Tibial artery (tissue), 4 donors: Measurements from ENCODE around the gene ACTR3.

ENCODE experiments used
- DNase-seq, 2 donors: peaks; one replicate each; pipeline ENCODE4 v3.0.0-alpha.2; 2019
- H3K27ac ChIP-seq, 2 donors: fragments of 200-600 bp; sonication (generic) in 1 of 2; 1 replicate in 1 of 2; 2 replicates in 1 of 2; pipeline ENCODE4 v1.5.1; 2018 to 2019; ENCODE audit warnings: mild to moderate bottlenecking in 1 of 2
- H3K27me3 ChIP-seq, 2 donors: fragments of 200-600 bp; sonication (generic) in 1 of 2; one replicate each; pipeline versions ENCODE4 v1.5.1 to v1.6.0; 2016 to 2019
- H3K36me3 ChIP-seq, 3 donors: fragments of 200-600 bp; sonication (generic) in 2 of 3; one replicate each; pipeline ENCODE4 v1.5.1; 2016 to 2019; ENCODE audit warnings: mild to moderate bottlenecking in 2 of 3
- H3K4me1 ChIP-seq, 4 donors: fragments of 200-600 bp; sonication (generic) in 2 of 4; 1 replicate in 3 of 4; 2 replicates in 1 of 4; pipeline ENCODE4 v1.5.1; 2016 to 2019
- H3K4me3 ChIP-seq, 2 donors: fragments of 200-600 bp; sonication (generic) in 1 of 2; 1 replicate in 1 of 2; 2 replicates in 1 of 2; pipeline ENCODE4 v1.5.1; 2018 to 2019; ENCODE audit warnings: mild to moderate bottlenecking in 2 of 2
- H3K9me3 ChIP-seq, 3 donors: fragments of 200-600 bp; sonication (generic) in 1 of 3; one replicate each; pipeline ENCODE4 v1.5.1; 2016 to 2019
- CTCF ChIP-seq, 2 experiments: fragments of 200-600 bp in 1 of 2; fragments of 450-650 bp in 1 of 2; IDR thresholded peaks; one replicate each; pipeline ENCODE4 v1.5.1; 2017 to 2019; ENCODE audit warnings: antibody characterized with exemption in 2 of 2, mild to moderate bottlenecking in 1 of 2, moderate library complexity in 1 of 2
- intact Hi-C: fragments of 100-400 bp; cut with DNase I; formaldehyde crosslinking; loops from one replicate; pipeline ENCODE4 v1.15.0; 2023; ENCODE audit warnings: low total_unique reads

The ACTR3 gene

GRCh38 chr2:113981404-113982134, 91.7 kb downstream of the ACTR3 start:
- Histone ChIP-seq H3K9me3 (no peaks in the 10 kb centered on the region), H3K27me3 (no peaks in the 10 kb centered on the region), H3K4me1 (no peaks in the 10 kb centered on the region), H3K27ac (no peak overlapping the region), H3K36me3 (no peaks in the 10 kb centered on the region), H3K4me3 (no peak overlapping the region)
- DNase-seq, result no peak
- no peak for TF ChIP-seq CTCF (IDR thresholded peaks at IDR 0.05)
- intact Hi-C loops, result loop anchor here (10.0 kb wide), 1 partner anchor 573 kb away; no protein-coding TSS in a partner anchor

GRCh38 chr2:113985554-113986397, 95.9 kb downstream of the ACTR3 start:
- no peaks in the 10 kb centered on the region for H3K36me3 ChIP-seq
- no peak for TF ChIP-seq CTCF (IDR thresholded peaks at IDR 0.05)
- no peaks in the 10 kb centered on the region for H3K4me1 ChIP-seq
- H3K27me3 ChIP-seq, result no peaks in the 10 kb centered on the region
- DNase-seq, result no peak
- no peaks in the 10 kb centered on the region for H3K9me3 ChIP-seq
- no peak overlapping the region for H3K4me3 ChIP-seq
- intact Hi-C loops, result loop anchor here (10.0 kb wide), 1 partner anchor 569 kb away; no protein-coding TSS in a partner anchor
- no peak overlapping the region for H3K27ac ChIP-seq

- no peaks in the 10 kb centered on the region for H3K9me3 ChIP-seq
- no peak for DNase-seq
- no peaks in the 10 kb centered on the region for H3K36me3 ChIP-seq
- H3K27me3 ChIP-seq, result no peaks in the 10 kb centered on the region
- no peak overlapping the region for H3K4me3 ChIP-seq
- intact Hi-C loops, result loop anchor here (10.0 kb wide), 1 partner anchor 568 kb away; no protein-coding TSS in a partner anchor
- no peak overlapping the region for H3K27ac ChIP-seq
- H3K4me1 ChIP-seq, result no peaks in the 10 kb centered on the region
- no peak for TF ChIP-seq CTCF (IDR thresholded peaks at IDR 0.05)
Measured at GRCh38 chr2:113986762-113987290, 96.9 kb downstream of the ACTR3 start.

- no peak overlapping the region for H3K4me3 ChIP-seq
- H3K36me3 ChIP-seq, result no peaks in the 10 kb centered on the region
- no peaks in the 10 kb centered on the region for H3K4me1 ChIP-seq
- no peak for DNase-seq
- no peak overlapping the region for H3K27ac ChIP-seq
- H3K27me3 ChIP-seq, result no peaks in the 10 kb centered on the region
- intact Hi-C loops, result no loop called here
- no peaks in the 10 kb centered on the region for H3K9me3 ChIP-seq
- no peak for TF ChIP-seq CTCF (IDR thresholded peaks at IDR 0.05)
Measured at GRCh38 chr2:113992090-113992489, 102.2 kb downstream of the ACTR3 start.

GRCh38 chr2:113996671-113997594, 107.0 kb downstream of the ACTR3 start:
- intact Hi-C loops, result no loop called here
- Histone ChIP-seq H3K9me3 (no peaks in the 10 kb centered on the region), H3K27ac (no peak overlapping the region), H3K4me1 (no peaks in the 10 kb centered on the region), H3K27me3 (no peaks in the 10 kb centered on the region), H3K36me3 (no peaks in the 10 kb centered on the region), H3K4me3 (no peak overlapping the region)
- no peak for TF ChIP-seq CTCF (IDR thresholded peaks at IDR 0.05)
- DNase-seq, result no peak
